HUES6 (cell line): Measurements from ENCODE around the gene PEX6.
A peak's percentile ranks its signal among the peaks of the same experiment; 100 is the strongest.
"Not testable (repeated sequence)": the region's sequence is repeated elsewhere in the genome, so short reads cannot be mapped to it uniquely, and the experiment has no call there.

Experiments
- H3K27ac ChIP-seq: 2 replicates; pipeline ENCODE4 v1.7.0; 2013; ENCODE audit warnings: low read depth, mild to moderate bottlenecking, low read length, inconsistent platforms
- H3K27me3 ChIP-seq: 2 replicates; pipeline ENCODE4 v1.6.1; 2013; ENCODE audit warnings: low read length; ENCODE audit not compliant: control insufficient read depth, insufficient read depth
- H3K36me3 ChIP-seq: 2 replicates; pipeline ENCODE4 v1.6.1; 2013; ENCODE audit warnings: low read length; ENCODE audit not compliant: control insufficient read depth, insufficient read depth
- H3K4me1 ChIP-seq: 2 replicates; pipeline ENCODE4 v1.6.1; 2013; ENCODE audit warnings: low read length; ENCODE audit not compliant: control insufficient read depth, insufficient read depth
- H3K4me3 ChIP-seq: 2 replicates; pipeline ENCODE4 v1.5.1; 2013; ENCODE audit warnings: low read depth, low read length
- H3K9ac ChIP-seq: one replicate; pipeline ENCODE4 v1.6.1; 2013; ENCODE audit warnings: mild to moderate bottlenecking, low read length
- H3K9me3 ChIP-seq: 2 replicates; pipeline ENCODE4 v1.6.1; 2013; ENCODE audit warnings: low read depth, low read length; ENCODE audit not compliant: control insufficient read depth, insufficient read depth

The PEX6 gene

GRCh38 chr6:42963855-42964605 lies 15.0 kb downstream of the PEX6 start:
- Histone ChIP-seq H3K27me3 (peaks cover 23% of the 10 kb centered on the region), H3K4me3 (no peak overlapping the region), H3K27ac (no peak overlapping the region), H3K9ac (no peak overlapping the region), H3K9me3 (no peaks in the 10 kb centered on the region), H3K4me1 (peaks cover 6% of the 10 kb centered on the region; the same call in 1 of the 2 replicates), H3K36me3 (peaks cover 34% of the 10 kb centered on the region)

GRCh38 chr6:42963179-42963854 lies 15.7 kb downstream of the PEX6 start:
- H3K4me3 ChIP-seq = no peak overlapping the region
- H3K9ac ChIP-seq = no peak overlapping the region
- H3K36me3 ChIP-seq = peaks cover 30% of the 10 kb centered on the region
- no peaks in the 10 kb centered on the region for H3K9me3 ChIP-seq
- peaks cover 23% of the 10 kb centered on the region for H3K27me3 ChIP-seq
- H3K27ac ChIP-seq = no peak overlapping the region
- peaks cover 6% of the 10 kb centered on the region; the same call in 1 of the 2 replicates for H3K4me1 ChIP-seq

- Histone ChIP-seq H3K9ac (no peak overlapping the region), H3K4me3 (no peak overlapping the region), H3K4me1 (peaks cover 6% of the 10 kb centered on the region; the same call in 1 of the 2 replicates), H3K36me3 (peaks cover 28% of the 10 kb centered on the region), H3K27me3 (peaks cover 23% of the 10 kb centered on the region), H3K27ac (no peak overlapping the region), H3K9me3 (no peaks in the 10 kb centered on the region)
These were observed 16.3 kb downstream of the PEX6 start for GRCh38 chr6:42962502-42963178.

GRCh38 chr6:42962096-42962495 lies 16.9 kb downstream of the PEX6 start:
- Histone ChIP-seq H3K9me3 (no peaks in the 10 kb centered on the region), H3K27me3 (peaks cover 23% of the 10 kb centered on the region), H3K4me3 (no peak overlapping the region), H3K36me3 (peaks cover 28% of the 10 kb centered on the region), H3K9ac (no peak overlapping the region), H3K27ac (no peak overlapping the region), H3K4me1 (peaks cover 6% of the 10 kb centered on the region; the same call in 1 of the 2 replicates)

- Histone ChIP-seq H3K9me3 (no peaks in the 10 kb centered on the region), H3K4me1 (peaks cover 6% of the 10 kb centered on the region; the same call in 1 of the 2 replicates), H3K36me3 (peaks cover 21% of the 10 kb centered on the region), H3K9ac (peak overlapping the region; percentile 60), H3K27ac (no peak overlapping the region), H3K4me3 (peak overlapping the region; percentile 70), H3K27me3 (peaks cover 23% of the 10 kb centered on the region)
These were observed 17.9 kb downstream of the PEX6 start for GRCh38 chr6:42961020-42961470.

GRCh38 chr6:42960243-42961019 lies 18.6 kb downstream of the PEX6 start, which contains the start of gene GNMT:
Gene GNMT, plus strand, starts transcription at chr6:42960754. Its CDS starts 14 bp downstream, at chr6:42960768.
- Histone ChIP-seq H3K9ac (peak within 1 kb of the TSS; percentile 60), H3K36me3 (peaks cover 18% of the 10 kb centered on the region), H3K9me3 (no peaks in the 10 kb centered on the region), H3K4me1 (peaks cover 6% of the 10 kb centered on the region; the same call in 1 of the 2 replicates), H3K27me3 (peaks cover 23% of the 10 kb centered on the region), H3K27ac (no peak within 1 kb of the TSS), H3K4me3 (peak within 1 kb of the TSS; percentile 70)

- Histone ChIP-seq H3K9me3 (no peaks in the 10 kb centered on the region), H3K36me3 (peaks cover 12% of the 10 kb centered on the region), H3K9ac (peak overlapping the region; percentile 60), H3K4me1 (peaks cover 6% of the 10 kb centered on the region; the same call in 1 of the 2 replicates), H3K27me3 (peaks cover 23% of the 10 kb centered on the region), H3K4me3 (peak overlapping the region; percentile 70), H3K27ac (no peak overlapping the region)
These were observed 19.1 kb downstream of the PEX6 start for GRCh38 chr6:42959917-42960242.

- Histone ChIP-seq H3K9ac (no peak overlapping the region), H3K27ac (no peak overlapping the region), H3K4me3 (no peak overlapping the region), H3K27me3 (peaks cover 23% of the 10 kb centered on the region), H3K36me3 (0 out of 2 replicates have a peak, but pooled peaks cover 6% of the 10 kb centered on the region), H3K9me3 (no peaks in the 10 kb centered on the region), H3K4me1 (peaks cover 6% of the 10 kb centered on the region; the same call in 1 of the 2 replicates)
These were observed 20.9 kb downstream of the PEX6 start for GRCh38 chr6:42958125-42958524.

- not testable (repeated sequence) for H3K36me3 ChIP-seq, H3K27ac ChIP-seq, H3K9me3 ChIP-seq, H3K4me1 ChIP-seq, H3K4me3 ChIP-seq, H3K9ac ChIP-seq, H3K27me3 ChIP-seq
These were observed 24.6 kb downstream of the PEX6 start for GRCh38 chr6:42954405-42954804.

GRCh38 chr6:42952389-42952788 lies 26.6 kb downstream of the PEX6 start:
- Histone ChIP-seq H3K36me3 (no peaks in the 10 kb centered on the region), H3K4me1 (no peaks in the 10 kb centered on the region), H3K27ac (no peak overlapping the region), H3K9ac (no peak overlapping the region), H3K4me3 (no peak overlapping the region), H3K27me3 (no peaks in the 10 kb centered on the region), H3K9me3 (no peaks in the 10 kb centered on the region)
